ENCODE measurements around the gene NUDT17.

GRCh38 chr1:145886816-145887215, 41.4 kb downstream of the NUDT17 start:
- TF ChIP-seq, protein P1, sequence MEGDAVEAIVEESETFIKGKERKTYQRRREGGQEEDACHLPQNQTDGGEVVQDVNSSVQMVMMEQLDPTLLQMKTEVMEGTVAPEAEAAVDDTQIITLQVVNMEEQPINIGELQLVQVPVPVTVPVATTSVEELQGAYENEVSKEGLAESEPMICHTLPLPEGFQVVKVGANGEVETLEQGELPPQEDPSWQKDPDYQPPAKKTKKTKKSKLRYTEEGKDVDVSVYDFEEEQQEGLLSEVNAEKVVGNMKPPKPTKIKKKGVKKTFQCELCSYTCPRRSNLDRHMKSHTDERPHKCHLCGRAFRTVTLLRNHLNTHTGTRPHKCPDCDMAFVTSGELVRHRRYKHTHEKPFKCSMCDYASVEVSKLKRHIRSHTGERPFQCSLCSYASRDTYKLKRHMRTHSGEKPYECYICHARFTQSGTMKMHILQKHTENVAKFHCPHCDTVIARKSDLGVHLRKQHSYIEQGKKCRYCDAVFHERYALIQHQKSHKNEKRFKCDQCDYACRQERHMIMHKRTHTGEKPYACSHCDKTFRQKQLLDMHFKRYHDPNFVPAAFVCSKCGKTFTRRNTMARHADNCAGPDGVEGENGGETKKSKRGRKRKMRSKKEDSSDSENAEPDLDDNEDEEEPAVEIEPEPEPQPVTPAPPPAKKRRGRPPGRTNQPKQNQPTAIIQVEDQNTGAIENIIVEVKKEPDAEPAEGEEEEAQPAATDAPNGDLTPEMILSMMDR (IDR thresholded peaks at IDR 0.05; ENCODE audit: control extremely low read depth in 1 of 3, insufficient read depth in 1 of 3, low read depth in 1 of 3, low read length in 3 of 3): no peak
- no peak for TF ChIP-seq EP300 (IDR thresholded peaks at IDR 0.05; ENCODE audit: borderline replicate concordance in 1 of 2, low read depth in 2 of 2, low read length in 2 of 2)
- TF ChIP-seq RXRA (IDR thresholded peaks at IDR 0.05; ENCODE audit: insufficient read depth, low read depth, low read length): no peak
- no peak for TF ChIP-seq JUN (IDR thresholded peaks at IDR 0.05; ENCODE audit: low read depth, low read length)
